Stimulated activated CD8-positive, alpha-beta memory T cell treated with anti-CD3 and anti-CD28 coated beads, Interleukin-7, amount 100 ng/mL, for 4 hours (primary cell): Measurements from ENCODE around the gene THEMIS.
"Not testable (repeated sequence)": the region's sequence is repeated elsewhere in the genome, so short reads cannot be mapped to it uniquely, and the experiment has no call there.

Source experiments
- DNase-seq, 2 donors: peaks; one replicate each; pipeline ENCODE4 v3.0.0-alpha.2; 2020; ENCODE audit warnings: low read depth in 2 of 2

The THEMIS gene

GRCh38 chr6:127727260-127727953 lies 173.5 kb downstream of the THEMIS start:
- DNase-seq: no peak

GRCh38 chr6:127725821-127726220 lies 175.0 kb downstream of the THEMIS start:
- no peak for DNase-seq

- DNase-seq: no peak
These were observed 182.2 kb downstream of the THEMIS start for GRCh38 chr6:127718694-127719093.

- no peak for DNase-seq
These were observed 183.5 kb downstream of the THEMIS start for GRCh38 chr6:127717384-127717783.

- no peak for DNase-seq
These were observed 184.4 kb downstream of the THEMIS start for GRCh38 chr6:127716465-127716864.

GRCh38 chr6:127710668-127711067 lies 190.2 kb downstream of the THEMIS start:
- no peak for DNase-seq

- no peak for DNase-seq
These were observed 194.6 kb downstream of the THEMIS start for GRCh38 chr6:127706216-127706615.

- DNase-seq: no peak
These were observed 205.8 kb downstream of the THEMIS start for GRCh38 chr6:127695108-127695507.

- DNase-seq: no peak
These were observed 209.7 kb downstream of the THEMIS start for GRCh38 chr6:127691146-127691545.

GRCh38 chr6:127690588-127690987 lies 210.3 kb downstream of the THEMIS start:
- DNase-seq: no peak

- DNase-seq: no peak
These were observed 210.8 kb downstream of the THEMIS start for GRCh38 chr6:127690092-127690491.

- DNase-seq: not testable (repeated sequence)
These were observed 213.4 kb downstream of the THEMIS start for GRCh38 chr6:127687490-127687889.

GRCh38 chr6:127686084-127686483 lies 214.8 kb downstream of the THEMIS start:
- no peak for DNase-seq

- no peak for DNase-seq
These were observed 216.4 kb downstream of the THEMIS start for GRCh38 chr6:127684501-127684900.
